ENCODE data around the gene PISD. TPM values are rescaled to one million over a fixed set of nuclear protein-coding genes. Genes with fewer than 3 reads are reported as not detected.
A peak's percentile ranks its signal among the peaks of the same experiment; 100 is the strongest.

The PISD gene
- total RNA-seq, 2 donors from 2014 or later, result 36.8 to 41.9 TPM

GRCh38 chr22:31619611-31620300, 42.3 kb downstream of the PISD start:
- DNase-seq (ENCODE audit: low spot score in 2 of 2), result no peak
- no peaks in the 10 kb centered on the region for H3K36me3 Mint-ChIP-seq
- H3K27ac Mint-ChIP-seq, result peak overlapping the region; percentile 83 to 91
- ATAC-seq, result no peak
- no peaks in the 10 kb centered on the region for H3K9me3 Mint-ChIP-seq

GRCh38 chr22:31618471-31619176, 43.4 kb downstream of the PISD start:
- Mint-ChIP-seq H3K9me3 (no peaks in the 10 kb centered on the region), H3K27ac (peak overlapping the region; percentile 83 to 91), H3K36me3 (no peaks in the 10 kb centered on the region)
- DNase-seq (ENCODE audit: low spot score in 2 of 2) (no peak), ATAC-seq (no peak)

- H3K27ac Mint-ChIP-seq, result peak overlapping the region; percentile 83 to 91
- ATAC-seq, result no peak
- H3K36me3 Mint-ChIP-seq, result no peaks in the 10 kb centered on the region
- no peaks in the 10 kb centered on the region for H3K9me3 Mint-ChIP-seq
- no peak for DNase-seq (ENCODE audit: low spot score in 2 of 2)
Measured at GRCh38 chr22:31618057-31618456, 44.0 kb downstream of the PISD start.

- H3K9me3 Mint-ChIP-seq, result no peaks in the 10 kb centered on the region
- ATAC-seq (peak; percentile 29 to 95), DNase-seq (ENCODE audit: low spot score in 2 of 2) (peak in 1 of 2 donors; percentile 82)
- no peaks in the 10 kb centered on the region for H3K36me3 Mint-ChIP-seq
- peak overlapping the region; percentile 83 to 94 for H3K27ac Mint-ChIP-seq
Measured at GRCh38 chr22:31616315-31616980, 45.6 kb downstream of the PISD start.

- peak in 1 of 2 donors; percentile 33 for ATAC-seq
- no peaks in the 10 kb centered on the region for H3K9me3 Mint-ChIP-seq
- H3K27ac Mint-ChIP-seq, result peak overlapping the region; percentile 83 to 94
- H3K36me3 Mint-ChIP-seq, result no peaks in the 10 kb centered on the region
- DNase-seq (ENCODE audit: low spot score in 2 of 2), result no peak
Measured at GRCh38 chr22:31615940-31616314, 46.1 kb downstream of the PISD start.

GRCh38 chr22:31615491-31615860, 46.5 kb downstream of the PISD start:
- ATAC-seq (no peak), DNase-seq (ENCODE audit: low spot score in 2 of 2) (no peak)
- Mint-ChIP-seq H3K27ac (peak overlapping the region; percentile 83 to 94), H3K36me3 (no peaks in the 10 kb centered on the region), H3K9me3 (no peaks in the 10 kb centered on the region)

- H3K9me3 Mint-ChIP-seq, result no peaks in the 10 kb centered on the region
- no peak for DNase-seq (ENCODE audit: low spot score in 2 of 2)
- no peak for ATAC-seq
- H3K27ac Mint-ChIP-seq, result peak overlapping the region; percentile 83 to 95
- no peaks in the 10 kb centered on the region for H3K36me3 Mint-ChIP-seq
Measured at GRCh38 chr22:31614781-31615490, 47.1 kb downstream of the PISD start.

GRCh38 chr22:31613904-31614296, 48.1 kb downstream of the PISD start:
- Mint-ChIP-seq H3K27ac (peak overlapping the region; percentile 83 to 95), H3K36me3 (no peaks in the 10 kb centered on the region), H3K9me3 (no peaks in the 10 kb centered on the region)
- no peak for DNase-seq (ENCODE audit: low spot score in 2 of 2)
- ATAC-seq, result no peak

GRCh38 chr22:31613286-31613903, 48.6 kb downstream of the PISD start:
- ATAC-seq (no peak), DNase-seq (ENCODE audit: low spot score in 2 of 2) (no peak)
- no peaks in the 10 kb centered on the region for H3K36me3 Mint-ChIP-seq
- H3K9me3 Mint-ChIP-seq, result no peaks in the 10 kb centered on the region
- peak overlapping the region; percentile 15 to 95 for H3K27ac Mint-ChIP-seq

- H3K36me3 Mint-ChIP-seq, result no peaks in the 10 kb centered on the region
- H3K27ac Mint-ChIP-seq, result peak overlapping the region; percentile 15 to 74
Measured at GRCh38 chr22:31612891-31613285, 49.1 kb downstream of the PISD start.

GRCh38 chr22:31611061-31611760, 50.8 kb downstream of the PISD start:
- ATAC-seq, result no peak
- DNase-seq (ENCODE audit: low spot score in 2 of 2), result no peak
- H3K27ac Mint-ChIP-seq, result peak overlapping the region; percentile 55 to 61
- H3K9me3 Mint-ChIP-seq, result no peaks in the 10 kb centered on the region
- no peaks in the 10 kb centered on the region for H3K36me3 Mint-ChIP-seq

More at GRCh38 chr22:31612891-31613285, 49.1 kb downstream of the PISD start:
- no peak for DNase-seq (ENCODE audit: low spot score in 2 of 2)
- no peaks in the 10 kb centered on the region for H3K9me3 Mint-ChIP-seq
- ATAC-seq, result no peak

GRCh38 chr22:31610611-31611010, 51.4 kb downstream of the PISD start:
- Mint-ChIP-seq H3K36me3 (no peaks in the 10 kb centered on the region), H3K27ac (peak overlapping the region; percentile 55 to 61)
- no peak for DNase-seq (ENCODE audit: low spot score in 2 of 2)

GRCh38 chr22:31609716-31610115, 52.3 kb downstream of the PISD start:
- ATAC-seq (no peak), DNase-seq (ENCODE audit: low spot score in 2 of 2) (no peak)
- Mint-ChIP-seq H3K27ac (peak overlapping the region; percentile 61 to 90), H3K9me3 (no peaks in the 10 kb centered on the region), H3K36me3 (no peaks in the 10 kb centered on the region)

More at GRCh38 chr22:31610611-31611010, 51.4 kb downstream of the PISD start:
- H3K9me3 Mint-ChIP-seq, result no peaks in the 10 kb centered on the region
- no peak for ATAC-seq

- H3K27ac Mint-ChIP-seq, result peak overlapping the region in 1 of 2 donors; percentile 47
- H3K36me3 Mint-ChIP-seq, result no peaks in the 10 kb centered on the region
- ATAC-seq, result no peak
- H3K9me3 Mint-ChIP-seq, result no peaks in the 10 kb centered on the region
- no peak for DNase-seq (ENCODE audit: low spot score in 2 of 2)
Measured at GRCh38 chr22:31607696-31608095, 54.3 kb downstream of the PISD start.

- Mint-ChIP-seq H3K36me3 (no peaks in the 10 kb centered on the region), H3K27ac (peak overlapping the region; percentile 44 to 65), H3K9me3 (no peaks in the 10 kb centered on the region)
- DNase-seq (ENCODE audit: low spot score in 2 of 2), result no peak
- ATAC-seq, result no peak
Measured at GRCh38 chr22:31605851-31606585, 56.0 kb downstream of the PISD start.

Data from activated naive CD4-positive, alpha-beta T cell treated with anti-CD3 and anti-CD28 coated beads, Interleukin-2, amount 50 U/mL, for 72 hours (primary cell).